GM12878 (cell line): ENCODE data around the gene ITGA5. TPM values are rescaled to one million over a fixed set of nuclear protein-coding genes. Genes with fewer than 3 reads are reported as not detected.

Experiments
- CBX3 ChIP-seq: fragments of 200-600 bp; sonication (generic); IDR thresholded peaks from 2 replicates; pipeline ENCODE4 v1.6.1; 2016; ENCODE audit warnings: low read depth, borderline replicate concordance
- IKZF2 ChIP-seq, 2 experiments: fragments of 450-650 bp; IDR thresholded peaks; 2 replicates each; pipeline ENCODE4 v1.6.1; 2017; ENCODE audit warnings: mild to moderate bottlenecking in 2 of 2, moderate library complexity in 2 of 2
- MYB ChIP-seq: fragments of 150-350 bp; IDR thresholded peaks from 2 replicates; pipeline ENCODE4 v1.6.1; 2014; ENCODE audit warnings: mild to moderate bottlenecking, low read depth, low read length, borderline replicate concordance
- NR2C2 ChIP-seq: IDR thresholded peaks from 2 replicates; pipeline ENCODE4 v1.6.1; 2011; ENCODE audit warnings: borderline replicate concordance, low read depth; ENCODE audit not compliant: control insufficient read depth, insufficient read length
- PAX5 ChIP-seq: IDR thresholded peaks from 2 replicates; pipeline ENCODE4 v1.6.1; 2011; ENCODE audit warnings: low read depth, low read length, borderline replicate concordance
- PML ChIP-seq: IDR thresholded peaks from 2 replicates; pipeline ENCODE4 v1.6.1; 2012; ENCODE audit warnings: low read length, inconsistent platforms
- RBBP5 ChIP-seq: fragments of 200-600 bp; sonication (generic); conservative IDR thresholded peaks from 2 replicates; pipeline ENCODE4 v1.6.1; 2016
- RFX5 ChIP-seq: IDR thresholded peaks from 2 replicates; pipeline ENCODE4 v1.6.1; 2011; ENCODE audit warnings: low read depth, low read length, improper control_type of control experiment
- SMC3 ChIP-seq: IDR thresholded peaks from 2 replicates; pipeline ENCODE4 v1.6.1; 2011; ENCODE audit warnings: low read length, improper control_type of control experiment, borderline replicate concordance
- TBL1XR1 ChIP-seq: IDR thresholded peaks from 2 replicates; pipeline ENCODE4 v1.6.1; 2012; ENCODE audit warnings: low read depth, low read length, improper control_type of control experiment
- TCF3 ChIP-seq: IDR thresholded peaks from 2 replicates; pipeline ENCODE4 v1.6.1; 2012; ENCODE audit warnings: low read depth, mild to moderate bottlenecking, low read length, borderline replicate concordance; ENCODE audit not compliant: insufficient read depth
- ZNF384 ChIP-seq: IDR thresholded peaks from 2 replicates; pipeline ENCODE4 v1.6.1; 2012; ENCODE audit warnings: low read depth, mild to moderate bottlenecking, low read length, improper control_type of control experiment, borderline replicate concordance
- polyA plus RNA-seq, 11 experiments: library from polyadenylated mRNA; depleted of rRNA in 4 of 11; unstranded in 6 of 11; stranded (reverse) in 5 of 11; fragments of >200 nt; fragmentation: Nextera tagmentation in 4 of 11; fragmentation: Illumina TruSeq in 1 of 11; extraction: Ambion mirVana in 4 of 11; extraction: Trizol in 1 of 11; gene quantifications; 1 replicate in 1 of 11; 2 replicates in 10 of 11; pipeline versions ENCODE4 v1.2.1 to v1.2.3, GENCODE V29; 2011 to 2016; ENCODE audit warnings: inconsistent platforms in 2 of 11, missing spikeins in 2 of 11, low read depth in 1 of 11
- total RNA-seq, 4 experiments: library from RNA; depleted of rRNA in 3 of 4; stranded (reverse); fragments of >200 nt in 3 of 4; fragmentation: Illumina TruSeq in 1 of 4; extraction: Trizol in 1 of 4; gene quantifications; 2 replicates each; pipeline versions ENCODE4 v1.2.1 to v1.2.3, GENCODE V29; 2013 to 2021
- TF ChIP-seq, protein P1 (sequence below): fragments of 450-650 bp; IDR thresholded peaks from 2 replicates; pipeline ENCODE4 v1.6.1; 2017; ENCODE audit warnings: low read depth, mild to moderate bottlenecking, moderate library complexity
- TF ChIP-seq, protein P2 (sequence below): fragments of 450-650 bp; IDR thresholded peaks from 2 replicates; pipeline ENCODE4 v1.6.1; 2016; ENCODE audit warnings: mild to moderate bottlenecking
- TF ChIP-seq, protein P3 (sequence below): IDR thresholded peaks from 2 replicates; pipeline ENCODE4 v1.6.1; 2012; ENCODE audit warnings: low read depth, low read length, improper control_type of control experiment

The ITGA5 gene
- total and polyA plus RNA-seq, 10 of the 15 experiments (the other 5 are each of a cell fraction or from before 2014, with no cell fraction given) = 0.15 to 22.5 (median 0.61) TPM

DNA sequence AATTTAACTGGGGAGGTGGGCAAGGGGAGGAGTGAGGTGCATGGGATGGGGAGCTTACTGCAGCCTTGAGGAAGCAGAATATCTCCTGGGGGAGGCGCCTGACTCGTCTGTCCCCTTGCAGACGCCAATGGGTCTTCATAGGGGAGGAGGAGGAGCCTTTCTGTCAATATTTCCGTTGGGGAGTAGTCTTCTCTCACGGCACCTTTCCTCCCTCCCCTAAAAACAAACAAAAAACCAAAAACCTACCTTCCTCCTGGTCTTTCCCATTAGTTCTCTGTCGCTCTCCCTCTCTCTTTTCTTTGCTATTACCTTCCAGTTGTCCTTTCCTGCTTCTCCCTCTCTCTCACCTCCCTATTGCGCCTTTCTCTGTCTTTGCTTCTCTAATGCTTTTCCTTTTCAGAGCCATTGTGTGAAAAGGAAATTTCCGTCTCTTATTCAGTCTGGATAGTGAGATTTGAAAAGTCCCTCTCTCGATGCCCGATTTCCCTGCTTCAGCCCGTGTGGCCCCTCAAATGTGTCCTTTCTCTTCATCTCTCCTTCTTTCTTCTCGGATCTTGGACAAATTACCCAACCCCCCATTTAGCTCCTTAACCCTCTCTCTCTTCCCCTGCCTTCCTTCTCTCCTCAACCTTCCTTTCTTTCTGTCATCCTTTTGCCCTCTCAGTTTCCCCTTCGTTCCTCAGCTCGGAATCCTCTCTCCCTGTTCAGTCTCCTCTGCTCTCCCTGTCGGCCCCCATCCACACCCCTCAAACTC is 60.7 kb downstream of the ITGA5 start (continued):
- TF ChIP-seq, protein P1, sequence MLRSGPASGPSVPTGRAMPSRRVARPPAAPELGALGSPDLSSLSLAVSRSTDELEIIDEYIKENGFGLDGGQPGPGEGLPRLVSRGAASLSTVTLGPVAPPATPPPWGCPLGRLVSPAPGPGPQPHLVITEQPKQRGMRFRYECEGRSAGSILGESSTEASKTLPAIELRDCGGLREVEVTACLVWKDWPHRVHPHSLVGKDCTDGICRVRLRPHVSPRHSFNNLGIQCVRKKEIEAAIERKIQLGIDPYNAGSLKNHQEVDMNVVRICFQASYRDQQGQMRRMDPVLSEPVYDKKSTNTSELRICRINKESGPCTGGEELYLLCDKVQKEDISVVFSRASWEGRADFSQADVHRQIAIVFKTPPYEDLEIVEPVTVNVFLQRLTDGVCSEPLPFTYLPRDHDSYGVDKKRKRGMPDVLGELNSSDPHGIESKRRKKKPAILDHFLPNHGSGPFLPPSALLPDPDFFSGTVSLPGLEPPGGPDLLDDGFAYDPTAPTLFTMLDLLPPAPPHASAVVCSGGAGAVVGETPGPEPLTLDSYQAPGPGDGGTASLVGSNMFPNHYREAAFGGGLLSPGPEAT = peak; percentile 28; the same call in 1 of the 2 replicates
- no peak for TF ChIP-seq RFX5
- no peak for TF ChIP-seq NR2C2
- TF ChIP-seq RBBP5 = no peak
- no peak for TF ChIP-seq MYB
- no peak for TF ChIP-seq SMC3
- TF ChIP-seq ZNF384 = no peak
- peak in 1 of 2 experiments; percentile 42; a peak in 1 of 4 replicates for TF ChIP-seq IKZF2 (IDR thresholded peaks at IDR 0.05)
- no peak for TF ChIP-seq TCF3
- no peak for TF ChIP-seq PAX5
- no peak for TF ChIP-seq CBX3
- TF ChIP-seq, protein P2, sequence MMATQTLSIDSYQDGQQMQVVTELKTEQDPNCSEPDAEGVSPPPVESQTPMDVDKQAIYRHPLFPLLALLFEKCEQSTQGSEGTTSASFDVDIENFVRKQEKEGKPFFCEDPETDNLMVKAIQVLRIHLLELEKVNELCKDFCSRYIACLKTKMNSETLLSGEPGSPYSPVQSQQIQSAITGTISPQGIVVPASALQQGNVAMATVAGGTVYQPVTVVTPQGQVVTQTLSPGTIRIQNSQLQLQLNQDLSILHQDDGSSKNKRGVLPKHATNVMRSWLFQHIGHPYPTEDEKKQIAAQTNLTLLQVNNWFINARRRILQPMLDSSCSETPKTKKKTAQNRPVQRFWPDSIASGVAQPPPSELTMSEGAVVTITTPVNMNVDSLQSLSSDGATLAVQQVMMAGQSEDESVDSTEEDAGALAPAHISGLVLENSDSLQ = no peak
- TF ChIP-seq PML = 0 out of 2 replicates have a peak, but pooled peaks have one; percentile 6
- TF ChIP-seq, protein P3, sequence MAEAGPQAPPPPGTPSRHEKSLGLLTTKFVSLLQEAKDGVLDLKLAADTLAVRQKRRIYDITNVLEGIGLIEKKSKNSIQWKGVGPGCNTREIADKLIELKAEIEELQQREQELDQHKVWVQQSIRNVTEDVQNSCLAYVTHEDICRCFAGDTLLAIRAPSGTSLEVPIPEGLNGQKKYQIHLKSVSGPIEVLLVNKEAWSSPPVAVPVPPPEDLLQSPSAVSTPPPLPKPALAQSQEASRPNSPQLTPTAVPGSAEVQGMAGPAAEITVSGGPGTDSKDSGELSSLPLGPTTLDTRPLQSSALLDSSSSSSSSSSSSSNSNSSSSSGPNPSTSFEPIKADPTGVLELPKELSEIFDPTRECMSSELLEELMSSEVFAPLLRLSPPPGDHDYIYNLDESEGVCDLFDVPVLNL = no peak
- no peak for TF ChIP-seq TBL1XR1
